Aorta (tissue), 5 donors: ENCODE measurements around the gene DGKG. TPM values are rescaled to one million over a fixed set of nuclear protein-coding genes. Genes with fewer than 3 reads are reported as not detected.
A peak's percentile ranks its signal among the peaks of the same experiment; 100 is the strongest.

ENCODE experiments used
- ATAC-seq: fragments of 200-7000 bp; cut with Tn5 transposase; one replicate; pipeline ENCODE4 v1.9.1; 2022; ENCODE audit warnings: moderate library complexity; ENCODE audit not compliant: low FRiP score
- DNase-seq, 2 donors: peaks; one replicate each; pipeline ENCODE4 v3.0.0-alpha.2; 2020
- H3K27ac ChIP-seq, 2 donors: one replicate each; pipeline ENCODE4 v1.5.1; 2013; ENCODE audit warnings: low read length in 2 of 2, mild to moderate bottlenecking in 2 of 2, moderate library complexity in 2 of 2, control low read depth in 1 of 2, inconsistent platforms in 1 of 2, low read depth in 1 of 2
- H3K27me3 ChIP-seq, 2 donors: one replicate each; pipeline ENCODE4 v1.6.1; 2013; ENCODE audit warnings: control low read depth in 1 of 2, low read length in 1 of 2, mild to moderate bottlenecking in 1 of 2, moderate library complexity in 1 of 2; ENCODE audit not compliant: insufficient read depth in 2 of 2, control insufficient read depth in 1 of 2
- H3K36me3 ChIP-seq, 2 donors: one replicate each; pipeline ENCODE4 v1.6.1; 2013; ENCODE audit warnings: control low read depth in 1 of 2, low read length in 1 of 2, mild to moderate bottlenecking in 1 of 2; ENCODE audit not compliant: insufficient read depth in 2 of 2, control insufficient read depth in 1 of 2
- H3K4me1 ChIP-seq, 2 donors: one replicate each; pipeline ENCODE4 v1.6.1; 2013; ENCODE audit warnings: low read length in 2 of 2, control low read depth in 1 of 2, mild to moderate bottlenecking in 1 of 2, moderate library complexity in 1 of 2; ENCODE audit not compliant: insufficient read depth in 2 of 2, control insufficient read depth in 1 of 2
- H3K4me3 ChIP-seq, 2 donors: one replicate each; pipeline ENCODE4 v1.5.1; 2013; ENCODE audit warnings: low read length in 2 of 2, control low read depth in 1 of 2, mild to moderate bottlenecking in 1 of 2
- H3K9me3 ChIP-seq: one replicate; pipeline ENCODE4 v1.6.1; 2013; ENCODE audit warnings: mild to moderate bottlenecking, low read length; ENCODE audit not compliant: control insufficient read depth
- WGBS, 2 donors: extraction: QIAGEN DNeasy Blood & Tissue Kit; methylation state at CpG; one replicate each; pipeline ENCODE4 v1.1.7; 2013; 5-methylcytosine and 5-hydroxymethylcytosine counted together
- intact Hi-C, 2 donors: fragments of 100-400 bp; cut with DNase I; formaldehyde crosslinking; loops; one replicate each; pipeline versions ENCODE4 v1.14.2 to v1.15.0; 2022
- polyA plus RNA-seq, 2 donors: library from polyadenylated mRNA; stranded (reverse); fragments of 200-250 nt; gene quantifications; one replicate each; pipeline ENCODE4 v1.2.3, GENCODE V29; 2013
- total RNA-seq, 2 donors: library from RNA; stranded (reverse); fragmentation: NEBNext Ultra II Directional; extraction: Animal tissue kit (Norgen Biotek cat#: 25700); gene quantifications; one replicate each; pipeline ENCODE4 v1.2.1, GENCODE V29; 2021
- donor health status: healthy with polysubstance abuse.
- donor health status: Bipolar disorder and iron deficiency.
- donor health status: DM: no; HTN: no; CAD: no.
- donor health status: DM: no; HTN: no; CAD: no.
- donor health status: DM: yes; HTN: yes; CAD: no.

Gene DGKG
- total and polyA plus RNA-seq, 4 donors = 0.95 to 37.1 (median 7.4) TPM

DNA sequence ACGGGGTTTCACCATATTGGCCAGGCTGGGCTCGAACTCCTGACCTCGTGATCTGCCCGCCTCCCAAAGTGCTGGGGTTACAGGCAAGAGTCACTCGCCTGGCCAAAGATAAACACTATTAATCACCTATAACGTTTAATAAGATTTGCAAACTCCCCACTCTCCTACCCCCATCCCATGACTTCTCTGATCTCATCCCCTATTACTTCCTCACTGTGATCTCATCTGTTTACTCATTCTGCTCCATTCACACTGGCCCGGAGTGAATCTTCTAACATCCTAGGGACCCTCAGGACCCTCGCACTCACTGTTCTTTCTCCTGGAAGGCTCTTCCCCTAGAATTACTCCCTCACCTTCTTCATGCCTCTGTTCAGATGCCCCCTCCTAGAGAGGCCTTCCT is 78.9 kb downstream of the DGKG start:
- intact Hi-C loops = loop anchor here (5.0 to 10.0 kb wide), 2 partner anchors 79 to 132 kb away; partner anchors contain the start of gene DGKG (in 2 of the 2)
- DNase-seq (no peak), ATAC-seq (no peak)
- 83 to 84% methylated on average over 8 of the region's 8 CpGs for WGBS, 2 donors
- Histone ChIP-seq H3K36me3 (no peaks in the 10 kb centered on the region), H3K9me3 (no peaks in the 10 kb centered on the region), H3K27me3 (no peaks in the 10 kb centered on the region), H3K4me3 (no peak overlapping the region), H3K27ac (peak overlapping the region in 1 of 2 donors; percentile 38), H3K4me1 (peaks cover 3% of the 10 kb centered on the region in 2 donors)

GRCh38 chr3:186281176-186281575 is 80.9 kb downstream of the DGKG start:
- ATAC-seq = peak; percentile 57

DNA sequence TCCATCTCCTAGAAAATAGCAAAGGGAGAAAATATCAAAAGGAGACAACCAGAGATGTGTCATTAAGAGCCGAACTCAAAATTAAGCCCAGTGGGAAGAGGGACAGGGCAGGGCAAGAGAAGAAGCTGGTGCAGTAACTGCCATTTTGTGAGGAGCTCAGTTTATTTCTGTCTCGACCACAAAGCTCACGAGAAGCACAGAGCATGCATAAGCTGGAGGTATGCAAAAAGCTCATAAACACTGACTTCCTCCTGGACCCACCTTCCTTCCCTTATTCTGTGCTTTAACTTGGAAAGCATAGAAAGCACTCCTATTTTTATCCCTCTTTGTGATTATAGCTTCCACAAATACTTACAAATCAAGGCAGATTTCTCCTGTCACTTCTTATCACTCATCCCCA is 81.3 kb downstream of the DGKG start:
- intact Hi-C loops = loop anchor here (5.0 to 10.0 kb wide), 2 partner anchors 82 to 134 kb away; partner anchors contain the start of gene DGKG (in 2 of the 2)
- H3K4me1 ChIP-seq = peaks cover 3% of the 10 kb centered on the region in 2 donors
- no peak for DNase-seq
- H3K27me3 ChIP-seq = no peaks in the 10 kb centered on the region
- ATAC-seq = no peak
- no peak overlapping the region for H3K4me3 ChIP-seq
- 35 to 40% methylated on average over 3 of the region's 3 CpGs for WGBS, 2 donors
- H3K27ac ChIP-seq = peak overlapping the region; percentile 58 to 67
- peaks cover 0 to 4% of the 10 kb centered on the region in 2 donors for H3K36me3 ChIP-seq
- H3K9me3 ChIP-seq = no peaks in the 10 kb centered on the region

More at GRCh38 chr3:186281176-186281575, 80.9 kb downstream of the DGKG start:
- Histone ChIP-seq H3K27me3 (no peaks in the 10 kb centered on the region), H3K4me1 (peaks cover 3% of the 10 kb centered on the region in 2 donors), H3K9me3 (no peaks in the 10 kb centered on the region), H3K4me3 (peak overlapping the region in 1 of 2 donors; percentile 19), H3K27ac (peak overlapping the region; percentile 58 to 67), H3K36me3 (peaks cover 0 to 4% of the 10 kb centered on the region in 2 donors)
- WGBS, 2 donors = 0 to 4% methylated on average over 2 of the region's 2 CpGs
- intact Hi-C loops = loop anchor here (5.0 to 10.0 kb wide), 2 partner anchors 81 to 134 kb away; partner anchors contain the start of gene DGKG (in 2 of the 2)
- peak in 1 of 2 donors; percentile 51 for DNase-seq

GRCh38 chr3:186277268-186277909 is 84.6 kb downstream of the DGKG start:
- intact Hi-C loops = no loop called here
- Histone ChIP-seq H3K36me3 (peaks cover 2 to 4% of the 10 kb centered on the region in 2 donors), H3K27me3 (no peaks in the 10 kb centered on the region), H3K9me3 (no peaks in the 10 kb centered on the region), H3K4me3 (no peak overlapping the region), H3K4me1 (peaks cover 3% of the 10 kb centered on the region in 2 donors), H3K27ac (no peak overlapping the region)
- ATAC-seq = no peak
- no peak for DNase-seq
- WGBS, 2 donors = 58 to 62% methylated on average over 10 of the region's 10 CpGs

- no peaks in the 10 kb centered on the region for H3K27me3 ChIP-seq
Measured at GRCh38 chr3:186275436-186275835, 86.6 kb downstream of the DGKG start.

DNA sequence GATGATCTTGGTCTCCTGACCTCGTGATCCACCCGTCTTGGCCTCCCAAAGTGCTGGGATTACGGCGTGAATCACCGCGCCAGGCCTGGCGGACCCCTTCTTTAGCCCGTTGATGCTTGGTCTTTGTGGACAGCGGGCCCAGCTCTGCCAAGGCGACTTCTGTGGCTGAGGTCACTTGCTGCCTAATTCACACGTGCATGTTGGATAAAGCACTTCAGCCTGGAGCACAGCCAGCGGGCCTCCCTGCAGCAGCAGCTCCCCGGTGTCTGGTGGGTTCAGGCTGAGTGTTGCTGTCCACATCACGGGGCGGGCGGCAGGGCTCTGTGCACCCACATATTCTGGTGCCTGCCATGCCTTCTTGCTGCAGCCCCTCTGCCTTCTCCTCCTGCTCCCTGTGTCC is 88.4 kb downstream of the DGKG start:
- ATAC-seq = no peak
- DNase-seq = no peak
- H3K9me3 ChIP-seq = no peaks in the 10 kb centered on the region
- no peaks in the 10 kb centered on the region for H3K4me1 ChIP-seq
- H3K27ac ChIP-seq = no peak overlapping the region
- H3K36me3 ChIP-seq = peaks cover 3 to 4% of the 10 kb centered on the region in 2 donors
- H3K4me3 ChIP-seq = no peak overlapping the region
- no peaks in the 10 kb centered on the region for H3K27me3 ChIP-seq
- 79 to 86% methylated on average over 16 of the region's 16 CpGs for WGBS, 2 donors
- intact Hi-C loops = no loop called here

More at GRCh38 chr3:186275436-186275835, 86.6 kb downstream of the DGKG start:
- WGBS, 2 donors = 97 to 98% methylated on average over 5 of the region's 5 CpGs
- Histone ChIP-seq H3K27ac (no peak overlapping the region), H3K4me3 (no peak overlapping the region), H3K9me3 (no peaks in the 10 kb centered on the region), H3K4me1 (no peaks in the 10 kb centered on the region), H3K36me3 (peaks cover 3 to 4% of the 10 kb centered on the region in 2 donors)
- no peak for DNase-seq
- no peak for ATAC-seq
- intact Hi-C loops = no loop called here

DNA sequence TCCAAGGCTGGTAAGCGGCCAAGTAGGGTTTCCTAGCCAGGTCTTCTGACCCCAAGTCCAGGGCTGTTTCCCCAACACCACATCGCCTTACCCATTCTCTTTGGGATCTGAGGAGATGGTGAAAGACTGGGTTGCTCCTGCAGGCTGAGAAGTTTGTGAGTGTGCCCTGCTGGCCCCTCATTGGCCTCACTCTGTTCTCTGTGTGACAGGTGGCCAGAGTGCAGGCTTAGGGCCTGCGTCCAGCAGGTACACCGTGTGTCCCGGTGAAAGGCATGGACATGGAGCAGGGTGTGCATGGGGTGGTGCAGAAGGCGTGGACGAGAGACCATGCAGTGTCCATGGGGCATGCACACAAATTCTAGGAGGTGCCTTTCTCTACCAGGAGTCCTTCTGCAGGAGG is 91.3 kb downstream of the DGKG start:
- no peaks in the 10 kb centered on the region for H3K27me3 ChIP-seq
- no peaks in the 10 kb centered on the region for H3K4me1 ChIP-seq
- WGBS, 2 donors = 95% methylated on average over 7 of the region's 7 CpGs
- no peak overlapping the region for H3K4me3 ChIP-seq
- peaks cover 0 to 3% of the 10 kb centered on the region in 2 donors for H3K36me3 ChIP-seq
- intact Hi-C loops = no loop called here
- H3K27ac ChIP-seq = no peak overlapping the region
- no peaks in the 10 kb centered on the region for H3K9me3 ChIP-seq
- no peak for DNase-seq
- no peak for ATAC-seq

GRCh38 chr3:186268616-186269448 is 93.2 kb downstream of the DGKG start:
- no peak overlapping the region for H3K4me3 ChIP-seq
- WGBS, 2 donors = 90 to 92% methylated on average over 29 of the region's 29 CpGs

More at GRCh38 chr3:186268616-186269448, 93.2 kb downstream of the DGKG start:
- no peak for ATAC-seq
- Histone ChIP-seq H3K36me3 (peaks cover 0 to 2% of the 10 kb centered on the region in 2 donors), H3K27ac (no peak overlapping the region), H3K27me3 (no peaks in the 10 kb centered on the region), H3K9me3 (no peaks in the 10 kb centered on the region), H3K4me1 (no peaks in the 10 kb centered on the region)
- intact Hi-C loops = no loop called here
- no peak for DNase-seq
